ENCODE data around the gene RAD51B. TPM values are rescaled to one million over a fixed set of nuclear protein-coding genes. Genes with fewer than 3 reads are reported as not detected.

Gene RAD51B
- total and polyA plus RNA-seq, 9 donors, result 21.6 to 70.1 (median 35.1) TPM

GRCh38 chr14:68634874-68635595 is 815.5 kb downstream of the RAD51B start:
- WGBS, 3 donors, result 92 to 95% (median 93%) methylated on average over 5 of the region's 5 CpGs

GRCh38 chr14:68636597-68636996 is 817.0 kb downstream of the RAD51B start:
- Histone ChIP-seq H3K9me3 (no peaks in the 10 kb centered on the region), H3K4me1 (ENCODE audit: insufficient read depth) (peaks cover 18% of the 10 kb centered on the region), H3K27me3 (no peaks in the 10 kb centered on the region), H3K27ac (no peak overlapping the region), H3K36me3 (no peaks in the 10 kb centered on the region), H3K4me3 (no peak overlapping the region)
- no peak for DNase-seq
- TF ChIP-seq CTCF (IDR thresholded peaks at IDR 0.05) (no peak), EP300 (IDR thresholded peaks at IDR 0.05) (no peak), POLR2A (IDR thresholded peaks at IDR 0.05) (no peak)
- intact Hi-C loops (cut with DNase I), result no loop called here
- WGBS, 3 donors, result 75 to 86% (median 78%) methylated on average over 5 of the region's 5 CpGs

More at GRCh38 chr14:68634874-68635595, 815.5 kb downstream of the RAD51B start:
- Histone ChIP-seq H3K4me3 (no peak overlapping the region), H3K27ac (no peak overlapping the region), H3K4me1 (ENCODE audit: insufficient read depth) (peaks cover 20% of the 10 kb centered on the region), H3K36me3 (no peaks in the 10 kb centered on the region), H3K27me3 (no peaks in the 10 kb centered on the region), H3K9me3 (no peaks in the 10 kb centered on the region)
- intact Hi-C loops (cut with DNase I), result no loop called here
- no peak for TF ChIP-seq EP300 (IDR thresholded peaks at IDR 0.05)
- no peak for TF ChIP-seq CTCF (IDR thresholded peaks at IDR 0.05)
- no peak for TF ChIP-seq POLR2A (IDR thresholded peaks at IDR 0.05)
- DNase-seq, result no peak

GRCh38 chr14:68637106-68638021 is 817.8 kb downstream of the RAD51B start:
- Histone ChIP-seq H3K27ac (peak overlapping the region; percentile 6 to 67), H3K4me3 (no peak overlapping the region), H3K27me3 (no peaks in the 10 kb centered on the region), H3K9me3 (no peaks in the 10 kb centered on the region), H3K4me1 (ENCODE audit: insufficient read depth) (peaks cover 18% of the 10 kb centered on the region), H3K36me3 (no peaks in the 10 kb centered on the region)
- intact Hi-C loops (cut with DNase I), result no loop called here
- 55 to 71% (median 66%) methylated on average over 13 of the region's 13 CpGs for WGBS, 3 donors
- TF ChIP-seq POLR2A (IDR thresholded peaks at IDR 0.05) (no peak), CTCF (IDR thresholded peaks at IDR 0.05) (no peak), EP300 (IDR thresholded peaks at IDR 0.05) (no peak)
- DNase-seq, result peak in 1 of 5 donors; percentile 13

- H3K27me3 ChIP-seq, result no peaks in the 10 kb centered on the region
- H3K27ac ChIP-seq, result peak overlapping the region; percentile 6 to 67
- no peaks in the 10 kb centered on the region for H3K9me3 ChIP-seq
- H3K4me3 ChIP-seq, result no peak overlapping the region
- H3K4me1 ChIP-seq (ENCODE audit: insufficient read depth), result peaks cover 15% of the 10 kb centered on the region
- WGBS, 3 donors, result 63 to 64% (median 64%) methylated on average over 12 of the region's 12 CpGs
- no peak for TF ChIP-seq EP300 (IDR thresholded peaks at IDR 0.05)
- TF ChIP-seq POLR2A (IDR thresholded peaks at IDR 0.05), result no peak
- no peak for TF ChIP-seq CTCF (IDR thresholded peaks at IDR 0.05)
- H3K36me3 ChIP-seq, result no peaks in the 10 kb centered on the region
- peak in 1 of 5 donors; percentile 20 for DNase-seq
- intact Hi-C loops (cut with DNase I), result no loop called here
Observed at GRCh38 chr14:68638141-68638999, 818.8 kb downstream of the RAD51B start.

Data from ovary (tissue), 9 donors.